HG03039 (cell line): ENCODE data around the gene SALL4.
"Not testable (repeated sequence)": the region's sequence is repeated elsewhere in the genome, so short reads cannot be mapped to it uniquely, and the experiment has no call there.

ENCODE experiments used
- ATAC-seq: cut with Tn5 transposase; IDR thresholded peaks from one replicate; pipeline ENCODE4 v1.9.1; 2021; ENCODE audit warnings: mild to moderate bottlenecking, moderate library complexity; ENCODE audit not compliant: unreplicated experiment

The SALL4 gene

DNA sequence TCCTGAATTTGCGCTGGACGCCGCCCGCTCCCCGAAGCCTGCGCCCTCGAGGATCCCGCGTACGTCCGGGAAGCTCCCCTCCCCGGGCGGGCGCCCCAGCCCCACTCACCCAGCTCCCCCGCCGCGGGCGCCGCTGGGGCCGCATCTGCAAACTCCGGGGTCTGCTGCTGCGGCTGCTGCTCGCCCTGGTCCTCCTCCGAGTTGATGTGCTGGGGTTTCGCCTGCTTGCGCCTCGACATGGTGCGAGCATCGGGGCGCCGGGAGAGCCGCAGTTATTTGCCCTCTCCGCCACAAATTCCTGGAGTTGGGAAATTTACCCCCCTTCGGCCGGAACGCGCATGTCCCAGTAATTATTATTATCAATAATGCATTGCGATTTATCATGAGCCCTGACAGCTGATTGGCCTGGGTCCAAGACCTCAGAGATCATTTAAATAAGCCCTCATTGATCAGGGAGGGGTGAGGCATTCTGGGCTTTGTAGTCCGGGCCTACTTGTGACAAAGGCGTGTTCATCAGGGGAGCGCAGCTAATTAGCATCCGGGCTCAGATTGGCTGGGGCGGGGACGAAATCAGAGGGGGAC, at the start of gene SALL4:
TSS of gene SALL4 (minus strand) at position 352 of the 582 bp plus-strand sequence. CDS start at position 239, 113 bp downstream.
- ATAC-seq: no peak

- no peak for ATAC-seq
These were observed 46.0 kb upstream of the SALL4 start for GRCh38 chr20:51848346-51848745.

- ATAC-seq: no peak
These were observed 38.5 kb upstream of the SALL4 start for GRCh38 chr20:51840865-51841264.

- no peak for ATAC-seq
These were observed 35.6 kb upstream of the SALL4 start for GRCh38 chr20:51837876-51838420.

DNA sequence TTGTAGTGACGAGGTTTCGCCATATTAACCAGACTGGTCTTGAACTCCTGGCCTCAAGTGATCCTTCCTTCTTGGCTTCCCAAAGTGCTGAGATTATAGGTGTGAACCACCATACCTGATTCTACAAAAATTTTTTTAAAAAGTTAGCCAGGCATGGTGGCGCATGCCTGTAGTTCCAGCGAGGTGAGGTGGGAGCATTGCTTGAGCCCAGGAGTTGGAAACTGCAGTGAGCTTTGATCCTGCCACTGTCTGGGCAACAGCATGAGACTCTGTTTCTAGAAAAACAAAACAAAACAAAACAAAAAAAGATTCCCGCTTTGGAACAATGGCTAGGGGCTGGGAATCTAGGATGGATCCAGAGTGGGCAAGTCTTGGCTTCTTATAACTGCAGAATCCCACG, 35.1 kb upstream of the SALL4 start:
- ATAC-seq: no peak

GRCh38 chr20:51833326-51833725, 31.0 kb upstream of the SALL4 start:
- ATAC-seq: no peak

DNA sequence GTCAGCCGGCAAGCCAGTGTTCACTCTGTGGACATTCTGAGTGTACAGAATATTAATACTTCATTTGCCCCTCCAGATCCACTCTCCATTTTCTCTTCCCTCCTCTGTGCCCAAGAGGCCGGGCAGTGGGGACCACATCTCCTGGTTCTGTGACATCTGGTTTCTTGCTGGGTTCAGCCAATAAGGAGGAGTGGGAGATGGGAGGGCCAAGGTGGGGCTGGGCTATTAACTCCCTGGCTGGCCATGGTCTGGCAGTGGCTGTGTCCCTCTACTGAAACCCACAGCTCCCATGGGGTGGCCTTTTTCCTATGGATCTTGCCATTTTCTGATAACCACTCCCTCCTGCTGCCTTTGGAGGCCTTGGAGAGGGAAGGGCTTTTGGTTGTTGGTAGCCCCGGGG, 30.0 kb upstream of the SALL4 start:
- ATAC-seq: no peak

GRCh38 chr20:51831866-51832265, 29.5 kb upstream of the SALL4 start:
- ATAC-seq: no peak

DNA sequence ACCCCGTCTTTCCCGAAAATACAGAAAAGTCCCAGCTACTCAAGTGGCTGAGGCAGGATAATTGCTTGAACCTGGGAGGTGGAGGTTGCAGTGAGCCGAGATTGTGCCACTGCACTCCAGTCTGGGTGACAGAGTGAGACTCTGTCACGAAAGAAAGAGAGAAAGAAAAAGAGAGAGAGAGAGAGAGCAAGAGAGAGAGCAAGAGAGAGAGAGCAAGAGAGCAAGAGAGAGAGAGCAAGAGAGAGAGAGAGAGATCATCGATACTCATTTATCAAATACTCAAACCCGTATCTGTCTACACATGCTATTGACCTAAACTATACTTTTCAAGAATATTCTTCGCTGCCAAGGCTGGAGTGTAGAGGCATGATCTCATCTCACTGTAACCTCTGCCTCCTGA, 28.2 kb upstream of the SALL4 start:
- no peak for ATAC-seq

DNA sequence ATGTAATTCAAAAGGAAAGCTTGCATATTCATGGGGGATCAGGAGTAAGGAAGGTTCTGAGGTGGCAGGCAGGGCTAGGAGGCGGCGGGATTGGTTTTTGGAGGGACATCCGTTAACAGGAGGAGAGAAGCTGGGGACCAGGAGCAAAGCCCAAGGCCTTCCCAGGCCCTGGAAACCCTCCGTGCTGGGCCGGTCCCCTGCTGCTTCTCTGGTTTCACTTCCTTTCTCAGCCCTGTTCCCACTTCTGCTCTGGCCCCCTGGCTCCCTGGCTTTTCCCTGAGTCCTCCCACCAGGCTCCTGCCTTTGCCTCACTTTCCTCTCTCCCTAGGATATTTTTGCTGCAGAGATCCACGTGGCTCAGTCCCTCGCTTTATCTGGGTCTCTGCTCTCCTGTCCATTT, 26.4 kb upstream of the SALL4 start:
- ATAC-seq: no peak

DNA sequence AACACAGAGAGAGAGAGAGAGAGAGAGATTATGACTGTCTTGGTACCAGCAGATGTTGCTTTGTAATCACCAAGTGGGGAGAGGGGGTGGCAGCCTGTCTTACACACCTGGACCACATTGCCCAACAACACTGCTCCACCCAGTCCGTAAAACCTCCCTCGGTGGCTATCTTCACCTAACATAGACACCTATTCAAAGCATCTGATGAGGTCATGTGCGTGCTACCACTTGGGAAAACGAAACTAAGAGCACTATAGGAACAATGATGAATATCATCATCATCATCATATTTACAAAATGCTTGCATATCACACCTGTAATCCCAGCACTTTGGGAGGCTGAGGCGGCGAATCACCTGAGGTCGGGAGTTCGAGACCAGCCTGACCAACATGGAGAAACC, 24.1 kb upstream of the SALL4 start:
- ATAC-seq: no peak

DNA sequence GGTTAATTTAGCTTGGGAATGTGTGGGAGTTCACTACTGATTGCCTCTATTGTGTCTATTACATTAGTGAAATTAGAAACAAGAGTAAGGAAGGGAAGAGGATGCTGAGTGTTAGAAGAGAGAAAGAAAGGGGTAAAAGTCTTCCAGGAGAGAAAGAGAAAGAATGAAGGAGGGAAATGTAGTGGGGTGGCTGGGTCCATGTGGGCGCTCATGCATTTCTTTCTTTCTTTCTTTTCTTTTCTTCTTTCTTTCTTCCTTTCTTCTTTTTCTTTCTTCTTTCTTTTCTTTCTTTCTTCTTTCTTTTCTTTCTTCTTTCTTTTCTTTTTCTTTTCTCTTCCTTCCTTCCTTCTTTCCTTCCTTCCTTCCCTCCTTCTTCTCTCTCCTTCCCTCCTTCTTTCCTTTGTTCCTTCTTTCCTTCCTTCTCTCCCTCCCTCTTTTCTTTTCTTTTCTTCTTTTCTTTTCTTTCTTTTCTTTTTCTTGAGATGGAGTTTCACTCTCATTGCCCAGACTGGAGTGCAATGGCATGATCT, 16.2 kb upstream of the SALL4 start:
- ATAC-seq: no peak

- ATAC-seq: not testable (repeated sequence)
These were observed 14.5 kb upstream of the SALL4 start for GRCh38 chr20:51816856-51817255.

GRCh38 chr20:51815383-51816076, 13.2 kb upstream of the SALL4 start:
- ATAC-seq: no peak

DNA sequence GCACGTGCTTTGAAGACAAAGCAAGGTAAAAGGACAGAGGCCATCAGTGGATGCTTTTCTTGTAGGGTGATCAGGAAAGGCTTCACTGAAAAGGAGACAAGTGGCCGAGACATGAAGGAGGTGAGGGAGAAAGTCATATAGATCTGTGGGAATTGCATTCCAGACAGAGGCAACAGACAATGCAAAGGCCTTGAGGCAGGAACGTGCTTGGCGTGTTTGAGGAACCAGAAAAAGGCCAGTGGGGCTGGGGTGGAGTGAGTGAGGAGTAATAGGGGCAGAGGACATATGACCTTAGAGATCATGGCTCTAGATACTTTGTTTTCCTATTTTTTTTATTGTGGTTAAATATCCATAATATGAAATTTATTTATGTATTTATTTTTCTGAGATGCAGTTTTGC, 10.5 kb upstream of the SALL4 start:
- ATAC-seq: no peak

- ATAC-seq: no peak
These were observed 9.3 kb upstream of the SALL4 start for GRCh38 chr20:51811514-51812128.

DNA sequence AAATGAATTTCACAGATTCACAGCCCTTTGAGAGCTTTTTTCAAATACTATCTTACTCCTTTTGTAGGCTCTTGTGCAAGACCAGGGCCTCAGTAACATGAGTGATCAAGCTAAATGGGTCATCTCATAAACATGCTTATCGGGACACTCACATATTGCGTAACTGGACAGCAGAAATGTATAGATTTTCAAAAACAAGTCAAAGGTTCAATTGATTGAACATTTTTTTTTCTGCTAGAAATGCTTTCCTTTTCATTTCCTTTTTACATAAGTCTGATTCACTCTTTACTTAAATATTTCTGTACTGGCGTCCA, 8.7 kb upstream of the SALL4 start:
- no peak for ATAC-seq

GRCh38 chr20:51810155-51811041, 8.1 kb upstream of the SALL4 start:
- ATAC-seq: no peak

- no peak for ATAC-seq
These were observed 5.5 kb upstream of the SALL4 start for GRCh38 chr20:51807720-51808250.

GRCh38 chr20:51804754-51805153, 2.4 kb upstream of the SALL4 start:
- ATAC-seq: no peak
